ENCODE data around the gene ZPBP2.
"Not testable (repeated sequence)": the region's sequence is repeated elsewhere in the genome, so short reads cannot be mapped to it uniquely, and the experiment has no call there.

The ZPBP2 gene

GRCh38 chr17:39867880-39868553 lies at the start of gene ZPBP2:
ZPBP2 (plus strand) TSS chr17:39868202; CDS start chr17:39868355, 153 bp downstream.
- no peak for DNase-seq

- DNase-seq = no peak
These were observed 49.5 kb upstream of the ZPBP2 start for GRCh38 chr17:39818358-39819000.

GRCh38 chr17:39820541-39820940 lies 47.5 kb upstream of the ZPBP2 start:
- DNase-seq = no peak

GRCh38 chr17:39820987-39821386 lies 47.0 kb upstream of the ZPBP2 start:
- DNase-seq = no peak

- DNase-seq = no peak
These were observed 46.0 kb upstream of the ZPBP2 start for GRCh38 chr17:39822051-39822451.

GRCh38 chr17:39823407-39824054 lies 44.5 kb upstream of the ZPBP2 start:
- DNase-seq = no peak

GRCh38 chr17:39826334-39826733 lies 41.7 kb upstream of the ZPBP2 start:
- DNase-seq = no peak

- no peak for DNase-seq
These were observed 39.6 kb upstream of the ZPBP2 start for GRCh38 chr17:39828443-39828842.

- no peak for DNase-seq
These were observed 36.4 kb upstream of the ZPBP2 start for GRCh38 chr17:39831588-39831987.

- DNase-seq = no peak
These were observed 34.0 kb upstream of the ZPBP2 start for GRCh38 chr17:39834017-39834416.

GRCh38 chr17:39835038-39835786 lies 32.8 kb upstream of the ZPBP2 start:
- DNase-seq = no peak

- no peak for DNase-seq
These were observed 31.9 kb upstream of the ZPBP2 start for GRCh38 chr17:39836117-39836516.

GRCh38 chr17:39838057-39838456 lies 29.9 kb upstream of the ZPBP2 start:
- DNase-seq = no peak

GRCh38 chr17:39838784-39839183 lies 29.2 kb upstream of the ZPBP2 start:
- DNase-seq = no peak

- no peak for DNase-seq
These were observed 26.8 kb upstream of the ZPBP2 start for GRCh38 chr17:39841134-39841683.

- DNase-seq = no peak
These were observed 22.8 kb upstream of the ZPBP2 start for GRCh38 chr17:39845052-39845846.

GRCh38 chr17:39846205-39846604 lies 21.8 kb upstream of the ZPBP2 start:
- no peak for DNase-seq

GRCh38 chr17:39848600-39848999 lies 19.4 kb upstream of the ZPBP2 start:
- DNase-seq = no peak

- not testable (repeated sequence) for DNase-seq
These were observed 17.8 kb upstream of the ZPBP2 start for GRCh38 chr17:39850186-39850585.

- no peak for DNase-seq
These were observed 15.8 kb upstream of the ZPBP2 start for GRCh38 chr17:39852239-39852638.

- DNase-seq = no peak
These were observed 13.1 kb upstream of the ZPBP2 start for GRCh38 chr17:39854909-39855308.

All from cortex of kidney (tissue), 1 donor.